ENCODE measurements around the gene RNF14.

RNF14 gene

GRCh38 chr5:141940695-141941271 lies 28.1 kb upstream of the RNF14 start:
- peaks cover 3 to 9% of the 10 kb centered on the region in 2 donors for H3K4me1 Mint-ChIP-seq (ENCODE audit: low read depth in 2 of 2)
- H3K27ac Mint-ChIP-seq: peak overlapping the region; percentile 64 to 89
- DNase-seq (no peak), ATAC-seq (replicated peaks) (peak; percentile 16)
- no peaks in the 10 kb centered on the region for H3K9me3 Mint-ChIP-seq
- no peaks in the 10 kb centered on the region for H3K27me3 Mint-ChIP-seq
- peaks cover 38% of the 10 kb centered on the region for H3K36me3 Mint-ChIP-seq (ENCODE audit: insufficient read depth)
- no peak overlapping the region for H3K4me3 Mint-ChIP-seq

- DNase-seq (no peak), ATAC-seq (replicated peaks) (no peak)
- Mint-ChIP-seq H3K36me3 (ENCODE audit: insufficient read depth) (peaks cover 35% of the 10 kb centered on the region), H3K9me3 (no peaks in the 10 kb centered on the region), H3K27me3 (no peaks in the 10 kb centered on the region), H3K4me1 (ENCODE audit: low read depth in 2 of 2) (peaks cover 0 to 9% of the 10 kb centered on the region in 2 donors), H3K27ac (peak overlapping the region; percentile 75 to 89), H3K4me3 (no peak overlapping the region)
Measured at GRCh38 chr5:141941307-141941706, 27.6 kb upstream of the RNF14 start.

- H3K27ac Mint-ChIP-seq: peak overlapping the region in 1 of 2 donors; percentile 75
- H3K4me1 Mint-ChIP-seq (ENCODE audit: low read depth in 2 of 2): peaks cover 0 to 9% of the 10 kb centered on the region in 2 donors
- H3K9me3 Mint-ChIP-seq: no peaks in the 10 kb centered on the region
Measured at GRCh38 chr5:141941779-141942178, 27.1 kb upstream of the RNF14 start.

GRCh38 chr5:141942185-141942857 lies 26.6 kb upstream of the RNF14 start:
- DNase-seq (no peak), ATAC-seq (replicated peaks) (no peak)
- peaks cover 26% of the 10 kb centered on the region for H3K36me3 Mint-ChIP-seq (ENCODE audit: insufficient read depth)
- no peak overlapping the region for H3K4me3 Mint-ChIP-seq
- H3K4me1 Mint-ChIP-seq (ENCODE audit: low read depth in 2 of 2): peaks cover 0 to 9% of the 10 kb centered on the region in 2 donors
- H3K27me3 Mint-ChIP-seq: no peaks in the 10 kb centered on the region
- no peaks in the 10 kb centered on the region for H3K9me3 Mint-ChIP-seq
- peak overlapping the region in 1 of 2 donors; percentile 83 for H3K27ac Mint-ChIP-seq

More at GRCh38 chr5:141941779-141942178, 27.1 kb upstream of the RNF14 start:
- peaks cover 31% of the 10 kb centered on the region for H3K36me3 Mint-ChIP-seq (ENCODE audit: insufficient read depth)
- ATAC-seq (replicated peaks) (no peak), DNase-seq (no peak)
- H3K4me3 Mint-ChIP-seq: no peak overlapping the region
- no peaks in the 10 kb centered on the region for H3K27me3 Mint-ChIP-seq

GRCh38 chr5:141944076-141944475 lies 24.8 kb upstream of the RNF14 start:
- Mint-ChIP-seq H3K36me3 (ENCODE audit: insufficient read depth) (peaks cover 14% of the 10 kb centered on the region), H3K27me3 (no peaks in the 10 kb centered on the region), H3K4me1 (ENCODE audit: low read depth in 2 of 2) (peaks cover 0 to 9% of the 10 kb centered on the region in 2 donors), H3K9me3 (no peaks in the 10 kb centered on the region), H3K27ac (peak overlapping the region in 1 of 2 donors; percentile 83), H3K4me3 (no peak overlapping the region)
- DNase-seq: no peak
- no peak for ATAC-seq (replicated peaks)

- no peak overlapping the region for H3K4me3 Mint-ChIP-seq
- ATAC-seq (replicated peaks) (no peak), DNase-seq (no peak)
- H3K4me1 Mint-ChIP-seq (ENCODE audit: low read depth in 2 of 2): peaks cover 0 to 7% of the 10 kb centered on the region in 2 donors
- peaks cover 8% of the 10 kb centered on the region for H3K36me3 Mint-ChIP-seq (ENCODE audit: insufficient read depth)
- no peaks in the 10 kb centered on the region for H3K27me3 Mint-ChIP-seq
- H3K9me3 Mint-ChIP-seq: no peaks in the 10 kb centered on the region
- no peak overlapping the region for H3K27ac Mint-ChIP-seq
Measured at GRCh38 chr5:141945511-141946051, 23.3 kb upstream of the RNF14 start.

GRCh38 chr5:141947316-141947715 lies 21.6 kb upstream of the RNF14 start:
- Mint-ChIP-seq H3K4me3 (no peak overlapping the region), H3K27ac (no peak overlapping the region), H3K4me1 (ENCODE audit: low read depth in 2 of 2) (peaks cover 0 to 6% of the 10 kb centered on the region in 2 donors), H3K9me3 (no peaks in the 10 kb centered on the region), H3K27me3 (peaks cover 0 to 6% of the 10 kb centered on the region in 2 donors), H3K36me3 (ENCODE audit: insufficient read depth) (peaks cover 3% of the 10 kb centered on the region)
- DNase-seq: no peak
- ATAC-seq (replicated peaks): no peak

GRCh38 chr5:141948812-141949211 lies 20.1 kb upstream of the RNF14 start:
- Mint-ChIP-seq H3K4me3 (no peak overlapping the region), H3K27me3 (peaks cover 0 to 6% of the 10 kb centered on the region in 2 donors), H3K36me3 (ENCODE audit: insufficient read depth) (peaks cover 3% of the 10 kb centered on the region), H3K9me3 (no peaks in the 10 kb centered on the region), H3K4me1 (ENCODE audit: low read depth in 2 of 2) (peaks cover 0 to 6% of the 10 kb centered on the region in 2 donors), H3K27ac (peak overlapping the region in 1 of 2 donors; percentile 12)
- ATAC-seq (replicated peaks) (no peak), DNase-seq (no peak)

GRCh38 chr5:141949511-141949910 lies 19.4 kb upstream of the RNF14 start:
- peaks cover 3% of the 10 kb centered on the region for H3K36me3 Mint-ChIP-seq (ENCODE audit: insufficient read depth)
- ATAC-seq (replicated peaks) (no peak), DNase-seq (no peak)
- no peak overlapping the region for H3K27ac Mint-ChIP-seq
- no peaks in the 10 kb centered on the region for H3K9me3 Mint-ChIP-seq
- H3K27me3 Mint-ChIP-seq: peaks cover 0 to 6% of the 10 kb centered on the region in 2 donors
- H3K4me3 Mint-ChIP-seq: no peak overlapping the region
- peaks cover 0 to 6% of the 10 kb centered on the region in 2 donors for H3K4me1 Mint-ChIP-seq (ENCODE audit: low read depth in 2 of 2)

GRCh38 chr5:141950207-141951005 lies 18.5 kb upstream of the RNF14 start:
- no peak for ATAC-seq (replicated peaks)
- H3K27me3 Mint-ChIP-seq: peaks cover 0 to 6% of the 10 kb centered on the region in 2 donors
- H3K27ac Mint-ChIP-seq: no peak overlapping the region
- no peak for DNase-seq
- no peak overlapping the region for H3K4me3 Mint-ChIP-seq
- no peaks in the 10 kb centered on the region for H3K9me3 Mint-ChIP-seq
- H3K4me1 Mint-ChIP-seq (ENCODE audit: low read depth in 2 of 2): peaks cover 0 to 6% of the 10 kb centered on the region in 2 donors
- H3K36me3 Mint-ChIP-seq (ENCODE audit: insufficient read depth): peaks cover 3% of the 10 kb centered on the region

- DNase-seq (no peak), ATAC-seq (replicated peaks) (peak; percentile 51)
- Mint-ChIP-seq H3K9me3 (no peaks in the 10 kb centered on the region), H3K4me1 (ENCODE audit: low read depth in 2 of 2) (peaks cover 0 to 6% of the 10 kb centered on the region in 2 donors), H3K4me3 (no peak overlapping the region), H3K27ac (peak overlapping the region in 1 of 2 donors; percentile 30), H3K27me3 (peaks cover 0 to 6% of the 10 kb centered on the region in 2 donors), H3K36me3 (ENCODE audit: insufficient read depth) (peaks cover 3% of the 10 kb centered on the region)
Measured at GRCh38 chr5:141951332-141951781, 17.5 kb upstream of the RNF14 start.

- peaks cover 0 to 6% of the 10 kb centered on the region in 2 donors for H3K27me3 Mint-ChIP-seq
- no peak overlapping the region for H3K4me3 Mint-ChIP-seq
- peaks cover 3% of the 10 kb centered on the region for H3K36me3 Mint-ChIP-seq (ENCODE audit: insufficient read depth)
- H3K9me3 Mint-ChIP-seq: no peaks in the 10 kb centered on the region
- H3K4me1 Mint-ChIP-seq (ENCODE audit: low read depth in 2 of 2): peaks cover 0 to 6% of the 10 kb centered on the region in 2 donors
- H3K27ac Mint-ChIP-seq: peak overlapping the region in 1 of 2 donors; percentile 30
- no peak for ATAC-seq (replicated peaks)
- DNase-seq: no peak
Measured at GRCh38 chr5:141952020-141952419, 16.9 kb upstream of the RNF14 start.

- Mint-ChIP-seq H3K4me1 (ENCODE audit: low read depth in 2 of 2) (peaks cover 10 to 22% of the 10 kb centered on the region in 2 donors), H3K9me3 (no peaks in the 10 kb centered on the region), H3K4me3 (no peak overlapping the region), H3K36me3 (ENCODE audit: insufficient read depth) (peaks cover 3% of the 10 kb centered on the region), H3K27me3 (peaks cover 0 to 6% of the 10 kb centered on the region in 2 donors), H3K27ac (no peak overlapping the region)
- DNase-seq: no peak
- ATAC-seq (replicated peaks): no peak
Measured at GRCh38 chr5:141954194-141954593, 14.7 kb upstream of the RNF14 start.

All from effector memory CD8-positive, alpha-beta T cell (primary cell).